GM18868 (cell line): ENCODE results near the gene ARIH2.
A peak's percentile ranks its signal among the peaks of the same experiment; 100 is the strongest.
"Not testable (repeated sequence)": the region's sequence is repeated elsewhere in the genome, so short reads cannot be mapped to it uniquely, and the experiment has no call there.

Experiments used
- ATAC-seq: cut with Tn5 transposase; IDR thresholded peaks from one replicate; pipeline ENCODE4 v1.9.1; 2021; ENCODE audit warnings: mild to moderate bottlenecking, moderate library complexity; ENCODE audit not compliant: unreplicated experiment

The ARIH2 gene

GRCh38 chr3:48999085-48999858 is 80.6 kb downstream of the ARIH2 start:
- no peak for ATAC-seq

- no peak for ATAC-seq
These were observed 82.5 kb downstream of the ARIH2 start for GRCh38 chr3:49001155-49001554.

- no peak for ATAC-seq
These were observed 86.0 kb downstream of the ARIH2 start for GRCh38 chr3:49004352-49005302.

- ATAC-seq: no peak
These were observed 86.7 kb downstream of the ARIH2 start for GRCh38 chr3:49005303-49005680.

GRCh38 chr3:49005998-49006397 is 87.4 kb downstream of the ARIH2 start:
- ATAC-seq: no peak

- no peak for ATAC-seq
These were observed 87.9 kb downstream of the ARIH2 start for GRCh38 chr3:49006408-49007067.

GRCh38 chr3:49007068-49007770 is 88.6 kb downstream of the ARIH2 start, which contains the start of gene WDR6:
WDR6 (plus strand) TSS chr3:49007391; CDS start chr3:49007432, 41 bp downstream.
- peak; percentile 87 for ATAC-seq

- peak; percentile 37 for ATAC-seq
These were observed 89.3 kb downstream of the ARIH2 start for GRCh38 chr3:49007771-49008528.

- ATAC-seq: not testable (repeated sequence)
These were observed 90.0 kb downstream of the ARIH2 start for GRCh38 chr3:49008627-49009026.

GRCh38 chr3:49009396-49009795 is 90.8 kb downstream of the ARIH2 start:
- ATAC-seq: no peak

- ATAC-seq: no peak
These were observed 93.9 kb downstream of the ARIH2 start for GRCh38 chr3:49012441-49013017.

- ATAC-seq: no peak
These were observed 94.6 kb downstream of the ARIH2 start for GRCh38 chr3:49013113-49013737.

- no peak for ATAC-seq
These were observed 95.4 kb downstream of the ARIH2 start for GRCh38 chr3:49013738-49014660.

- no peak for ATAC-seq
These were observed 96.4 kb downstream of the ARIH2 start for GRCh38 chr3:49015072-49015471.

- no peak for ATAC-seq
These were observed 97.1 kb downstream of the ARIH2 start for GRCh38 chr3:49015765-49016164.

GRCh38 chr3:49016414-49017228 is 98.0 kb downstream of the ARIH2 start:
- ATAC-seq: no peak
